ENCODE data around the gene ELL2.

The ELL2 gene

GRCh38 chr5:95970359-95970704 lies 8.7 kb upstream of the ELL2 start:
- TF ChIP-seq CTCF (conservative IDR thresholded peaks at IDR 0.05; ENCODE audit: low read length) = no peak
- DNase-seq (ENCODE audit: low read depth) = no peak
- no peak overlapping the region for H3K4me3 ChIP-seq (ENCODE audit: low read length)

- DNase-seq (ENCODE audit: low read depth) = peak; percentile 66
Observed at GRCh38 chr5:95969651-95970358, 8.2 kb upstream of the ELL2 start.

GRCh38 chr5:95969055-95969454 lies 7.4 kb upstream of the ELL2 start:
- no peak overlapping the region for H3K4me3 ChIP-seq (ENCODE audit: low read length)
- DNase-seq (ENCODE audit: low read depth) = no peak
- TF ChIP-seq CTCF (conservative IDR thresholded peaks at IDR 0.05; ENCODE audit: low read length) = no peak

More at GRCh38 chr5:95969651-95970358, 8.2 kb upstream of the ELL2 start:
- TF ChIP-seq CTCF (conservative IDR thresholded peaks at IDR 0.05; ENCODE audit: low read length) = no peak
- H3K4me3 ChIP-seq (ENCODE audit: low read length) = no peak overlapping the region

GRCh38 chr5:95967236-95967635 lies 5.6 kb upstream of the ELL2 start:
- no peak for TF ChIP-seq CTCF (conservative IDR thresholded peaks at IDR 0.05; ENCODE audit: low read length)
- H3K4me3 ChIP-seq (ENCODE audit: low read length) = no peak overlapping the region
- DNase-seq (ENCODE audit: low read depth) = no peak

GRCh38 chr5:95966005-95966404 lies 4.4 kb upstream of the ELL2 start:
- TF ChIP-seq CTCF (conservative IDR thresholded peaks at IDR 0.05; ENCODE audit: low read length) = no peak
- DNase-seq (ENCODE audit: low read depth) = no peak
- H3K4me3 ChIP-seq (ENCODE audit: low read length) = no peak overlapping the region

GRCh38 chr5:95963650-95964410 lies 2.2 kb upstream of the ELL2 start:
- no peak overlapping the region for H3K4me3 ChIP-seq (ENCODE audit: low read length)
- DNase-seq (ENCODE audit: low read depth) = no peak
- TF ChIP-seq CTCF (conservative IDR thresholded peaks at IDR 0.05; ENCODE audit: low read length) = no peak

- no peak for DNase-seq (ENCODE audit: low read depth)
- H3K4me3 ChIP-seq (ENCODE audit: low read length) = peak overlapping the region; percentile 71
- no peak for TF ChIP-seq CTCF (conservative IDR thresholded peaks at IDR 0.05; ENCODE audit: low read length)
Observed at GRCh38 chr5:95962785-95963184, 1.1 kb upstream of the ELL2 start.
